ENCODE measurements around the gene CARD10. TPM values are rescaled to one million over a fixed set of nuclear protein-coding genes. Genes with fewer than 3 reads are reported as not detected.

Gene CARD10
- total RNA-seq, 1 experiment from 2014 or later = 17.7 TPM

GRCh38 chr22:37491559-37492427 is 27.4 kb downstream of the CARD10 start:
- WGBS (ENCODE audit: extremely low coverage, insufficient read length, low lambda C conversion rate) = no CpG with 5 or more reads among the region's 22 CpGs
- H2BK15ac ChIP-seq (ENCODE audit: low read depth, low read length) = no peak overlapping the region
- no peak overlapping the region for H4K91ac ChIP-seq (ENCODE audit: insufficient read length, low read depth, low read length)
- no peaks in the 10 kb centered on the region for H3K9me3 ChIP-seq (ENCODE audit: control insufficient read depth, low read depth, low read length)
- Mint-ChIP-seq H3K4me3 (peak overlapping the region in 1 of 2 experiments; percentile 48; a peak in 1 of 5 replicates), H3K27ac (no peak overlapping the region), H3K9me3 (no peaks in the 10 kb centered on the region), H3K4me1 (peaks cover 30 to 62% of the 10 kb centered on the region in 2 experiments), H3K27me3 (ENCODE audit: low read depth) (no peaks in the 10 kb centered on the region; the same call in 1 of the 2 replicates), H3K36me3 (ENCODE audit: insufficient read depth in 1 of 3, low read depth in 3 of 3) (peaks cover 1 to 25% (median 17%) of the 10 kb centered on the region in 3 experiments; a peak in 4 of 7 replicates)
- DNase-seq = no peak
- no peak overlapping the region for H2BK120ac ChIP-seq (ENCODE audit: low read depth, low read length, poor library complexity, severe bottlenecking)
- no peak overlapping the region for H2BK12ac ChIP-seq (ENCODE audit: insufficient read length, low read depth, low read length)
- no peak overlapping the region for H3K18ac ChIP-seq (ENCODE audit: insufficient read length, low read depth, low read length)
- H3K79me1 ChIP-seq (ENCODE audit: insufficient read depth, low read depth, low read length, poor library complexity, severe bottlenecking) = no peaks in the 10 kb centered on the region
- no peak overlapping the region for H3K23ac ChIP-seq (ENCODE audit: insufficient read length, low read depth, low read length)
- no peak overlapping the region for H4K8ac ChIP-seq (replicated peaks; ENCODE audit: insufficient read length, low read depth, low read length)
- no peaks in the 10 kb centered on the region for H4K20me1 ChIP-seq (ENCODE audit: control insufficient read depth, insufficient read depth, insufficient read length)
- no peak overlapping the region for H2AK5ac ChIP-seq (ENCODE audit: insufficient read length, low read length)
- H3K4me2 ChIP-seq (ENCODE audit: insufficient read depth, insufficient read length, low read length) = no peak overlapping the region
- no peak overlapping the region for H3K9ac ChIP-seq (ENCODE audit: extremely low read depth, insufficient read length, low read length)
- no peak overlapping the region for H3K27ac ChIP-seq (ENCODE audit: insufficient read length, low read depth, low read length)
- H2BK5ac ChIP-seq (ENCODE audit: insufficient read length, low read length) = no peak overlapping the region
- no peak overlapping the region for H2AFZ ChIP-seq (ENCODE audit: low read length)
- no peak for TF ChIP-seq CTCF (conservative IDR thresholded peaks at IDR 0.05)
- no peak overlapping the region for H3T11ph ChIP-seq (ENCODE audit: low read length)
- no peak overlapping the region for H4K5ac ChIP-seq (ENCODE audit: insufficient read length, low read depth, low read length)
- H3K79me2 ChIP-seq (ENCODE audit: insufficient read depth, low read length) = no peaks in the 10 kb centered on the region
- no peaks in the 10 kb centered on the region for H3K27me3 ChIP-seq (ENCODE audit: insufficient read depth, low read length)
- no peak overlapping the region for H3K56ac ChIP-seq (ENCODE audit: insufficient read length, low read depth, low read length)
- no peaks in the 10 kb centered on the region for H3K23me2 ChIP-seq (ENCODE audit: insufficient read length, low read depth, low read length, poor library complexity, severe bottlenecking)
- H3K4me1 ChIP-seq (ENCODE audit: insufficient read depth, low read length) = peaks cover 15% of the 10 kb centered on the region; the same call in 1 of the 2 replicates
- no peak overlapping the region for H3K4ac ChIP-seq (ENCODE audit: low read depth, low read length)
- no peak overlapping the region for H3K14ac ChIP-seq (ENCODE audit: insufficient read depth, low read length)
- no peak overlapping the region for H2BK20ac ChIP-seq (ENCODE audit: low read depth, low read length, poor library complexity, severe bottlenecking)
